DMS53 treated with DMSO at 0.1 percent for 48 hours (cell line): Measurements from ENCODE around the gene RASSF9.

Experiments used
- DNase-seq: peaks from one replicate; lab custom pipeline; 2025; ENCODE audit not compliant: unreplicated experiment; lab: John Stamatoyannopoulos, UW

RASSF9 gene

DNA sequence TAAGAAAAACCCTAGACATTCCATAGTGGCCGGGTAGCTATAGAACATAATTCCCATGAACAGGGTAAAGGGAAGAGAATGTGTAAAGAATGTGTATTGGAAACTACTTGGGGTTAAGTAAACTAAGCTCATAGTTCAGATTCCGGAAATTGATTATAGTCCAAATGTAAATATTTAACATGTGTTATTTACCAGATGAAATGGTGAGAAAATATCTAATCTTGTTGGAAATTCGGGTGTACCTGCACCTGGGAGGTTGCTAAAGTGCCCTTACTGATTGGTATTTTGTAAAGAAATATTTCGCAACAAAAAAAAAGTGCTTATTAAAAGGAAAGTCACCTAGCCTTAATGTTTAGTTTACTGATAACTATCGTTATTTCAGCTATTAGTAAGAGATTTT, 14.4 kb downstream of the RASSF9 start:
- peak; percentile 46 for DNase-seq

GRCh38 chr12:85821206-85821605, 15.0 kb downstream of the RASSF9 start:
- no peak for DNase-seq

DNA sequence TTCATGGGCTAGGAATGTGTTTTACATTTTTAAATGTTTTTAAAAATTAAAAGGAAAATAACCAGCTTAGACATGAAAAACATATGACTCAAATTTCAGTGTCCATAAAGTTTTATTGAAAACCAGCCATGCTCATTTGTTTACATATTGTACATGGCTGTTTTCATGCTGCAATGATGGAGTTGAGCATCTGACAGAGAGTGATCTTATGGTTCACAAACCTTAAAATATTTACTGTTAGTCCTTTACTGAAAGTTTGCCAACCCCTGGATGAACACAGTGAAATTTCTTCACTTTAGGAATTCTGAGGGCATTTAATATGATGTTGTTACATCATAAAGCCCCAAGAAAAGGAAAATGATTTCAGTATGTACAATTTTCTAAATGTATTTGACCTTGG, 16.1 kb downstream of the RASSF9 start:
- DNase-seq, result no peak

DNA sequence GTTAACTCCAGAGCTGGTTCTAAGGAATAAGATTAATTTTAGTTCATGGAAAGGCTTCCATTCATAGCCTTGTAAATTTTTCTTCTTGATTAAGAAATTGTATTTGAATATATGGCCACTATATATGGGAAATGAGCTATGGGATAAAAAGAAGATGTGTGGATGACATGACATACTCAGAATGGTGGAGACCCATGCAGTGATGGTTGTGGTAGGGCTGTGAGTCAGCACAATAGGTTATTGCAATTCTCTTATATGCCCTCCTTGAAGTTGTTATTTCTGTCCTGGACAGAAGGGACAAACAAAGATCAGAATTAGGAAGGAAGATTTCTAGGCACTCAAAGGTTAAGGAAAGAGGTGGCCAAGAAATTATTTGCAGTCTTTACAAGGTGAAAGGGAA, 21.5 kb downstream of the RASSF9 start:
- DNase-seq, result no peak

DNA sequence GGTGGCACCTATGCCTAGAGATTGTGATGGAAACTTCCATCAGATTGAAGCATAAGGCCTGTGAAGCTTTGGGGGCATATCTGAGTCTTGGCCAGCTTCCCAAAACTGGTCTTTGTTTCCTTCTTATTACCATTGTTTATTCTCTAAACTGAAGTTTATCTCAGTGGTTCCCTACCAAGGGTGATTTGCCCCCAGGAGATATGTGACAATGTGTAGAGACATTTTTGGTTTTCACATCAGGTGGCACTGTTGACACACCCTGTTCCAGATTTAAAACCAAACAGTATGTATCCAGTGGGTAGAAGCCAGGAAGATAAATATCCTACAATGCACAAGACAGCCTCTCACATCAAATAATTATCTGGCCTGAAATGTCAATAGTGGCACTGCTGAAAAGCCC, 22.1 kb downstream of the RASSF9 start:
- DNase-seq, result no peak

DNA sequence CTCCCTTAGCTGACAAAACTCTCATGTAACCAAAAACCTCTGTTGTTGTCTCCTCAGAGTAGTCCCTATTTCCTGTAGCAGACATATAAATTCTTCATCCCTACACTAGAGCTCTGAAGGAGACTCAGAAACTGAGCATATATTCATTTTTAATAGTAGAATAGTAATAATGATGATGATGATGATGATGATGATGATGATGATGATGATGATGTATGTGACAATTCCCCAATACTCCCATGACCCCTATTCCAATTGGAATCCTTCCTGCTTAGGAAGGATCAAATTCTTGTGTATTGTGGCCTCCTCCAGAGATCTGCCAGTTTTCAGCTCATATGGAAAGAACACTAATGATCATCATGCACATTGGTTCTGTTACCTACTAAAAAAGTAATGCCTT, 26.7 kb downstream of the RASSF9 start:
- no peak for DNase-seq

DNA sequence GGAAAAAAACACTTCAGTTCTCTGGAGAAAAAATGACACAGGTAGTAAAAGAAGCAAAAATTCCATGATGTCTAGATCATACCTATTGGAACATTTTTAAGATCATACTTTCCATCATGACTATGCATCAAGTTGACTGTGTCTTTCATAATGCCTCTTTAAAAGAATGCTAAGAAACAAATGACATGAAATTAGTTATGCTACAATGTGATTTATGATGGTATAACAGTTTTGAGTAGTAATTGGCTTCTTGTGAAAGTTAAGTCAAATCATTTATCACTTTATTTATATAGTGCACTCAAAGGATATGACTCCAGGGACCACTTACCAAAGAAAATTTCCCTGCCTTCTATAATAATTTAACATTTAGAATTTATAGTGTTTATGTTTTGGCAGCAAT, 28.5 kb downstream of the RASSF9 start:
- no peak for DNase-seq

DNA sequence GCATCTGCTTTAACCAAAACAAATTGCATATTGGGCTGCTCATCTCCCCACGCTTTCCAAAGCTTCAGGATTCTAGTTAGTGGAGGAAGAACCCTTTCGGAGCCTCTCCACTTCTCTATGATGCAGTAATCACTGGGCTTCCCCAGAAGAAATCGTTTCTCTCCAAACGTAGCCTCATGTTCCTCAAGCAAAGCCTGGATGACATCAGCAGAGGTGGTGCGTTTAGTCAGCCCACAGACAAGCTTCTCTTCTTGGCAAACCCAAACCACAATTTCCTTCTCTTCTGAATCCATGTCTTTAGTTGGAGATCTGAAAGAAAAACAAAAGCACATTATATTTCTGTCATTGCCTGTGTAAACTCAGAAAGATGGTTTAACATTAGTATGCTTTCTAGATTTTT, 30.6 kb downstream of the RASSF9 start:
- DNase-seq, result no peak

DNA sequence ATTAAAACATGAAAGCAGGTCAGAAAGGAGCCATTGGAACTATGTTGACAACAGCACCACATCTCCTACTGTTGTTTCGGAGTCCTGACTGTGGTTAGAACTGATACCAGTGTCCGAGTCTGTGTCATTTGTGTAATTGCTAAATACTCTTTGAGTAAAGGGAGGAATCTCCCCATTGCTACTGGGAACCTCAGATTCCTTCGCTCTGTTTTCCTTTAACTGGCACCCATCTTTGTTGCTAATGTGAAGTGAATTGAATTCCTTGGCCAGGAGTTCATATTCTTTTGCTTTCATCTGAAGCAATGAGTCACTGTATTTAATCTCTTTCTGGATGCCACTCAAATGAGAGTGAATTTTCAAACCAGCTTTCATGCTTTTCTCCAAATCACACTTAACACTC, 31.5 kb downstream of the RASSF9 start:
- DNase-seq, result no peak

DNA sequence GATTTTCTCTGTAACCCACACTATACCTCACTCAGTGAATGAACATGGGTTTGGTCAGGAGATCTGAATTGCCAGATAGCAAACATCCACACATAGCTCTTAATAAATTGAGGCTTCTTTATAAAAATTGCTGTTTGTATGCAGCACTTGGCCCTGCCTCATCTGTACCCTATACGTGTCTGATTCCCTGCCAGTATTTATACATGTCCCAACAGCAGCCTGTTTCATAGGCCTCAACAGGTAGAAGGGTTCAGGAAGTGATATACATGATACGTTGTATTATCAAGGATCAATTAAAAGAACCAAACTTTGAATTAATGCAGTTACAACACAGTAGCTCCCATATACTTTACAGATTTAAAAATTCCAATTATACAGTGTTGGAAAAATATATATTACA, 32.3 kb downstream of the RASSF9 start:
- DNase-seq, result no peak

GRCh38 chr12:85803231-85803630, 33.0 kb downstream of the RASSF9 start:
- DNase-seq, result no peak

GRCh38 chr12:85798122-85798521, 38.1 kb downstream of the RASSF9 start:
- DNase-seq, result no peak

DNA sequence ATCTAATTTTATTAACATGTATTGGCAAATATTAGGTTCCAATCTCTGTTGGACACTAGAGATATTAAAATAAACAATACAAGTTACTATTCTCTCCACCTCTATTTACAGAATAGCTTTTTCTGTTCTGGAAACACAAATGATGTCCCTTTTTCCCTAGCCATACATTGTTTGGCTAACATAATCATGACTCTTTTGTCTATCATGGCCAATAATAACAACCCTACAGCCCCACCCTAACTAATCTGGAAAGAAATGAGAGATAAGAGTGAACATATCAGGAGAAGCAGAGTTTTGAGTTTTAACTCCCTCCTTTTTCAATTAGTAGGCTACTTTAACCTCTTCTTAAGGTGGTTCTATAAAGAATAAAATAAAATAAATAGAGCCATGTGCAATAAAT, 40.2 kb downstream of the RASSF9 start:
- no peak for DNase-seq

DNA sequence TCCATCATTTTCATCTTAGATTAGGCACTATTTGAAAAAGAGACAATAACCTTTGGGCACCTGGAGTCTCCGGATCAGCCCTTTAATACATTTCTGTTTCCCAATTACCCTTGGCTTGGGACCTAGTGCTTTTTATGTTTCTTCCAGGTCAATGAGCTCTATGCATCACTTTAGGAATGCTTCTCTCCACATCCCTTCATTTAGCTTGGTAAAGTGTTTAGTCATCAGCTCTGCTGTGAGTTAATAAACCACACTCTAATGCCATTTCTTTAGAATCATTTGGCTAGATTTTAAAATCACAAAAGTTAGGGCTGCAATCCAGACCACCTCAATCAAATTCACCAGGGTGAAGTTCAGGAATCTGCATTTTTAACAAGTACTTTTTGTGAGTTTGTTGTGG, 41.7 kb downstream of the RASSF9 start:
- no peak for DNase-seq

DNA sequence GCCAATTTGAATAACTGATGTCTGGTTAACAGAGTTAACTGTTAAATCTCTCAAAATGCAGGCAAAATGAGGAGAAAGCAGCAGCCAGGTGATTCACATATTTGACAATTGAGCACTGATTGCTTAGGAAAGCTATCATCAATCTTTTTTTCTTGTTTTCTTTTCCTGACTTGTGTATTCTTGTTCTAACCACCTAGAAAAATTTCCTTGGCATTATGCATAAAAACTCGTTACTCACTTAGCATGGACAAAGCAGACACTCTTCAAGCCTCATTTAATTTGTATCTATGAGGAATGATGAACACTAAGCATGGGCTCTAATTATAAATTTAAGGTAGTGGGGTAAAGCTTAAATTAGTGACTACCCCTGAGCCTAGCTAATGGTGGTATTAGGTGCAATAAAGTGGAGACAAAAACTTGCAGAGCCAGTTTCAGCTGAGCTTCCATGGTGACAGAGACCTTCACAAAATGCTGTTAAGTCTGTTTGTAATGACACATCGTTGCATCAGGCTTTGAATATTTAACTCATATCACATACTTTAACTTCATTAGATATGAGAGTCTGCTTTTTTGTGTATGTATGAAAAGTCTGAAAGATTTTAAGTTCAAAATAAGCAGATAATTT, 52.0 kb downstream of the RASSF9 start:
- DNase-seq, result peak; percentile 71

DNA sequence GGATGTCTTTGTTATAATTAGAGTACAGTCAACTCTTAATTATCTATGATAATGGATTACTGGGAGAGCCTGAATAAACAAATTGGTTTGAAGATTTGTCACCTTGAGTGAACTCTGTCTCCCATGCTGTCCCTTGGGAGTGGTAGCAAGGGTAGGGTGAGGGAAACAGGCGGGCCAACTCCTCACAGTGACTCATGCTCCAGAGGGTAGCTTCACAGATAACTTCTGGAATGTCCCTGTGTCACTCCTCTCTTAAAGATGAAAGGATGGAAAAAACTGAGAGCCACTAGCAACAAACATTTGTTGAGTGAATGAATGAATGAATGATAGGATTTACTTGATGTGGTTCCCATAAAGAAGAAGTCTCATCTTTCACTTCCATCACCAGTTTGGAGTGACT, 53.5 kb downstream of the RASSF9 start:
- no peak for DNase-seq

GRCh38 chr12:85781766-85782165, 54.4 kb downstream of the RASSF9 start:
- peak; percentile 18 for DNase-seq

DNA sequence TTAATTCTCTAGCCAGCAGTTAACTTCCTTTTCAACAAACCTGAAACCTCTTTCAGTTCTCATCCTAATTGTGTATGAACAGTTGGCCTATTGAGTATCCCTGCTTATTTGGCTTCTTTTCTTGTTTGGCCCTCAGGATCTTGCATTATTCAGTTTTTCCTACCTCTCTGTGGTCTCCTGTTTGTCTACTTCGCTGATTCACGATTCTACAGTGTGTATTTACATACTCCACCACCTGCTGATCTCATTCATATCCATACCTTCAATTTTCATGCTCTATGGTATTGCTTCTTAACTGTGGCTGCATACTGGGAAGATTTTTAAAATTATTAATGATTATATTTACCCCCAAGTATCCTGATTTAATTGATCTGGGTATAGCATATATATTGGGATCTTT, 56.4 kb downstream of the RASSF9 start:
- DNase-seq, result peak; percentile 88

DNA sequence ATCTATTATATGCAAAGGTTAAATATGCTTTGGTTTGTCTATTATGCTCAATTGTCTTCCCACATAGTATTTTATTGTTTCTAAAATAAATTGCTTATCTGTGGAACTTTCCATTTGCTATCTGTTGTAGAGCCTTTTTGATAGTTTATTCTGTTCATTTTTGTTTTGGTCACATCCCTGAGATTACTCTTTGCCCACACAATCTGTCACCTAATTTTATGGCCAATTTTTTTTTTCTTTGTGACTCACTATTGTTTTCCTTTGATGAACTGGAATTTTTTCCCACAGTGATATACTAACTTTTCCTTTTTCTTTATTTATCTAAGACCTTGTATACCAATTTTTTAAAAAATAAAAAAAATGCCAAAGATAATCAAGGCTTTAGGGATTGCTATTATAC, 61.1 kb downstream of the RASSF9 start:
- no peak for DNase-seq

- DNase-seq, result peak; percentile 82
Measured at GRCh38 chr12:85765453-85765869, 70.7 kb downstream of the RASSF9 start.

DNA sequence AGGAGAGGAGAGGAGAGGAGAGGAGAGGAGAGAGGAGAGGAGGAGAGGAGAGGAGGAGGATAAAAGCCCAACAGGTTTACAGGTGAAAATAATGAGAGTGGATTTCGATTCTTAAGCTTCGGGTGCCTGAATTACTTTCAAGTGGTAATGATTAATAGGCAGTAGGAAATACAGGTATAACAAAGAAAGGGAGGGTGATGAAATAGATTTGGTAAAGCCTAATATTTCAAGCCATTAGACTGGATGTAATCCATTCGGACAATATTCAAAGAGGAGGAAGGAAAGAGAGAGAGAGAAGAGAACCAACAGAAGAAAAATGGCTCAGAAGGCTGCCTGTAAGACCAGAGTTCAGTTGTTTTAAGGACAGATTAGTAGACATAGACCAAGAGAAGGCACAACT, 76.6 kb downstream of the RASSF9 start:
- no peak for DNase-seq

- no peak for DNase-seq
Measured at GRCh38 chr12:85759091-85759490, 77.1 kb downstream of the RASSF9 start.

GRCh38 chr12:85755760-85756159, 80.4 kb downstream of the RASSF9 start:
- DNase-seq, result no peak
